B cell (primary cell): ENCODE data around the gene SH2D5. TPM values are rescaled to one million over a fixed set of nuclear protein-coding genes. Genes with fewer than 3 reads are reported as not detected.

ENCODE experiments used
- ATAC-seq: fragments of 200-7000 bp; cut with Tn5 transposase; one replicate; pipeline ENCODE4 v1.10.0; 2021; ENCODE audit warnings: low read depth, mild to moderate bottlenecking, moderate number of reproducible peaks, moderate library complexity
- CTCF ChIA-PET: fragments of 350-600 bp; sonication (Branson Sonifier 250); formaldehyde crosslinking; loops from one replicate; lab custom pipeline; 2021; ENCODE audit warnings: antibody characterized with exemption, inconsistent platforms; lab: Charles Lee
- POLR2A ChIA-PET: fragments of 350-600 bp; sonication (Branson Sonifier 250); formaldehyde crosslinking; loops from one replicate; lab custom pipeline; 2021; ENCODE audit warnings: antibody characterized with exemption; lab: Charles Lee
- DNase-seq: peaks from one replicate; pipeline ENCODE4 v3.0.0; 2013
- H2AFZ ChIP-seq: 2 replicates; pipeline ENCODE4 v1.6.1; 2012; ENCODE audit warnings: mild to moderate bottlenecking, low read depth, low read length; ENCODE audit not compliant: insufficient read depth, poor library complexity, severe bottlenecking
- H3K27ac ChIP-seq, 2 donors: 1 replicate in 1 of 2; 2 replicates in 1 of 2; pipeline ENCODE4 v1.5.1; 2012 to 2013; ENCODE audit warnings: low read length in 2 of 2, mild to moderate bottlenecking in 2 of 2, moderate library complexity in 1 of 2
- H3K27me3 ChIP-seq, 4 experiments: fragments of 200-600 bp in 1 of 4; sonication (generic) in 1 of 4; replicated peaks in 1 of 4; 1 replicate in 2 of 4; 2 replicates in 2 of 4; pipeline versions ENCODE4 v1.6.1 to v1.7.0; 2013 to 2016; ENCODE audit warnings: low read length in 3 of 4, mild to moderate bottlenecking in 2 of 4, mixed read lengths in 1 of 4, moderate library complexity in 1 of 4; ENCODE audit not compliant: insufficient read depth in 4 of 4, control insufficient read depth in 3 of 4; ENCODE audit errors: control extremely low read depth in 1 of 4
- H3K36me3 ChIP-seq, 2 experiments: replicated peaks in 1 of 2; 1 replicate in 1 of 2; 2 replicates in 1 of 2; pipeline versions ENCODE4 v1.6.1 to v1.7.1; 2013; ENCODE audit warnings: low read length in 1 of 2; ENCODE audit not compliant: insufficient read depth in 2 of 2, control insufficient read depth in 1 of 2; ENCODE audit errors: control extremely low read depth in 1 of 2, extremely low read depth in 1 of 2
- H3K4me1 ChIP-seq, 2 donors: fragments of 200-600 bp in 1 of 2; sonication (generic) in 1 of 2; 1 replicate in 1 of 2; 2 replicates in 1 of 2; pipeline versions ENCODE4 v1.5.1 to v1.6.1; 2013 to 2017; ENCODE audit warnings: low read length in 2 of 2; ENCODE audit not compliant: control insufficient read depth in 2 of 2, insufficient read depth in 2 of 2
- H3K4me2 ChIP-seq: replicated peaks from 2 replicates; pipeline ENCODE3; 2012; ENCODE audit warnings: mild to moderate bottlenecking, low read depth, low read length; ENCODE audit not compliant: poor library complexity, severe bottlenecking
- H3K4me3 ChIP-seq, 5 experiments: fragments of 200-600 bp in 1 of 5; sonication (generic) in 1 of 5; 1 replicate in 3 of 5; 2 replicates in 2 of 5; pipeline versions ENCODE4 v1.5.1 to v1.7.0; 2011 to 2016; ENCODE audit warnings: low read length in 4 of 5, mild to moderate bottlenecking in 4 of 5, low read depth in 2 of 5, control low read depth in 1 of 5, moderate library complexity in 1 of 5; ENCODE audit not compliant: insufficient read depth in 1 of 5; ENCODE audit errors: control extremely low read depth in 1 of 5, extremely low read depth in 1 of 5
- H3K79me2 ChIP-seq: fragments of 200-600 bp; sonication (generic); one replicate; pipeline ENCODE4 v1.6.0; 2016; ENCODE audit warnings: low read length; ENCODE audit not compliant: control insufficient read depth, insufficient read depth
- H3K9ac ChIP-seq: fragments of 200-600 bp; sonication (generic); 2 replicates; pipeline ENCODE4 v1.6.1; 2017; ENCODE audit warnings: mild to moderate bottlenecking, low read length, moderate library complexity
- H3K9me3 ChIP-seq, 3 donors: one replicate each; pipeline versions ENCODE4 v1.6.1 to v1.7.1; 2013; ENCODE audit warnings: low read length in 2 of 3; ENCODE audit not compliant: control insufficient read depth in 2 of 3, insufficient read depth in 1 of 3; ENCODE audit errors: control extremely low read depth in 1 of 3
- H4K20me1 ChIP-seq: 2 replicates; pipeline ENCODE4 v1.6.0; 2012; ENCODE audit warnings: mild to moderate bottlenecking, low read length; ENCODE audit not compliant: insufficient read depth, control insufficient read depth, poor library complexity, severe bottlenecking
- H3K27ac Mint-ChIP-seq: one replicate; pipeline ENCODE4 v1.8.0; 2021; ENCODE audit warnings: mixed read lengths
- H3K27me3 Mint-ChIP-seq: one replicate; pipeline ENCODE4 v1.8.0; 2021; ENCODE audit warnings: mixed read lengths
- H3K4me1 Mint-ChIP-seq: one replicate; pipeline ENCODE4 v1.8.0; 2021; ENCODE audit warnings: mixed read lengths
- H3K4me3 Mint-ChIP-seq: one replicate; pipeline ENCODE4 v1.8.0; 2021; ENCODE audit warnings: mixed read lengths
- H3K9me3 Mint-ChIP-seq: one replicate; pipeline ENCODE4 v1.8.0; 2022; ENCODE audit warnings: mixed read lengths; ENCODE audit not compliant: insufficient read depth
- CTCF ChIP-seq: fragments of 200-600 bp; IDR thresholded peaks from one replicate; pipeline ENCODE4 v1.8.0; 2022; ENCODE audit warnings: antibody characterized with exemption, mild to moderate bottlenecking
- EZH2 ChIP-seq: IDR thresholded peaks from 2 replicates; pipeline ENCODE4 v1.6.1; 2012; ENCODE audit warnings: borderline replicate concordance, low read depth, mild to moderate bottlenecking, moderate library complexity, low read length; ENCODE audit not compliant: insufficient read depth, poor library complexity, severe bottlenecking
- WGBS: methylation state at CpG from one replicate; pipeline ENCODE4 v1.1.5; 2013; ENCODE audit warnings: missing lambda C conversion rate; ENCODE audit not compliant: insufficient coverage; 5-methylcytosine and 5-hydroxymethylcytosine counted together
- intact Hi-C: fragments of 100-400 bp; cut with micrococcal nuclease; formaldehyde crosslinking; loops from one replicate; pipeline ENCODE4 v1.10.0; 2022
- polyA plus RNA-seq: library from polyadenylated mRNA; depleted of rRNA; stranded (reverse); fragments of >200 nt; gene quantifications from 2 replicates; pipeline ENCODE4 v1.2.3, GENCODE V29; 2012
- total RNA-seq, 2 donors: library from RNA; stranded (reverse); fragments of 120-200 nt in 1 of 2; gene quantifications; 1 replicate in 1 of 2; 2 replicates in 1 of 2; pipeline versions ENCODE4 v1.2.3 to v1.2.4, GENCODE V29; 2013 to 2022

The SH2D5 gene
- total and polyA plus RNA-seq, 2 donors (not counting 1 experiment from before 2014, with no cell fraction given), result 0.30 TPM; not detected in 1

- no peak overlapping the region for H3K27ac Mint-ChIP-seq
- ATAC-seq (no peak), DNase-seq (no peak)
- Histone ChIP-seq H3K79me2 (no peaks in the 10 kb centered on the region), H3K4me1 (no peaks in the 10 kb centered on the region), H3K36me3 (no peaks in the 10 kb centered on the region), H3K27me3 (peaks cover 0 to 14% (median 2%) of the 10 kb centered on the region in 4 experiments), H3K9me3 (no peaks in the 10 kb centered on the region), H3K4me2 (no peak overlapping the region), H3K9ac (no peak overlapping the region), H4K20me1 (no peaks in the 10 kb centered on the region), H2AFZ (no peak overlapping the region), H3K27ac (no peak overlapping the region), H3K4me3 (no peak overlapping the region)
- no peaks in the 10 kb centered on the region for H3K4me1 Mint-ChIP-seq
- ChIA-PET CTCF (interaction anchor here (0.5 kb wide), 1 partner anchor 369 kb away, joined by 4 read pairs; no protein-coding TSS in a partner anchor), POLR2A (no interaction called here)
- H3K4me3 Mint-ChIP-seq, result no peak overlapping the region
- peaks cover 2% of the 10 kb centered on the region for H3K9me3 Mint-ChIP-seq
- intact Hi-C loops, result no loop called here
- TF ChIP-seq CTCF (no peak), EZH2 (no peak)
- peaks cover 13% of the 10 kb centered on the region for H3K27me3 Mint-ChIP-seq
- 69% methylated on average over 12 of the region's 18 CpGs for WGBS
Observed at GRCh38 chr1:20710469-20711284, 21.8 kb downstream of the SH2D5 start.

GRCh38 chr1:20709868-20710267, 22.6 kb downstream of the SH2D5 start:
- intact Hi-C loops, result no loop called here
- Histone ChIP-seq H4K20me1 (no peaks in the 10 kb centered on the region), H3K4me1 (no peaks in the 10 kb centered on the region), H3K27me3 (peaks cover 0 to 6% (median 0%) of the 10 kb centered on the region in 4 experiments), H3K9ac (no peak overlapping the region), H2AFZ (no peak overlapping the region), H3K4me3 (no peak overlapping the region), H3K27ac (no peak overlapping the region), H3K36me3 (no peaks in the 10 kb centered on the region), H3K79me2 (no peaks in the 10 kb centered on the region), H3K9me3 (no peaks in the 10 kb centered on the region), H3K4me2 (no peak overlapping the region)
- Mint-ChIP-seq H3K4me1 (no peaks in the 10 kb centered on the region), H3K9me3 (peaks cover 2% of the 10 kb centered on the region), H3K27me3 (peaks cover 6% of the 10 kb centered on the region), H3K27ac (no peak overlapping the region), H3K4me3 (no peak overlapping the region)
- CTCF ChIA-PET, result interaction anchor here (0.5 kb wide), 1 partner anchor 370 kb away, joined by 4 read pairs; no protein-coding TSS in a partner anchor
- 100% methylated on average over 1 of the region's 3 CpGs for WGBS
- DNase-seq, result no peak
- TF ChIP-seq EZH2 (no peak), CTCF (no peak)
- ATAC-seq, result no peak
- POLR2A ChIA-PET, result no interaction called here
